GM03348 (cell line): ENCODE data around the gene FAM163B.
A peak's percentile ranks its signal among the peaks of the same experiment; 100 is the strongest.

Experiments used
- DNase-seq: peaks from one replicate; pipeline ENCODE4 v3.0.0; 2012; ENCODE audit warnings: low spot score

FAM163B gene

DNA sequence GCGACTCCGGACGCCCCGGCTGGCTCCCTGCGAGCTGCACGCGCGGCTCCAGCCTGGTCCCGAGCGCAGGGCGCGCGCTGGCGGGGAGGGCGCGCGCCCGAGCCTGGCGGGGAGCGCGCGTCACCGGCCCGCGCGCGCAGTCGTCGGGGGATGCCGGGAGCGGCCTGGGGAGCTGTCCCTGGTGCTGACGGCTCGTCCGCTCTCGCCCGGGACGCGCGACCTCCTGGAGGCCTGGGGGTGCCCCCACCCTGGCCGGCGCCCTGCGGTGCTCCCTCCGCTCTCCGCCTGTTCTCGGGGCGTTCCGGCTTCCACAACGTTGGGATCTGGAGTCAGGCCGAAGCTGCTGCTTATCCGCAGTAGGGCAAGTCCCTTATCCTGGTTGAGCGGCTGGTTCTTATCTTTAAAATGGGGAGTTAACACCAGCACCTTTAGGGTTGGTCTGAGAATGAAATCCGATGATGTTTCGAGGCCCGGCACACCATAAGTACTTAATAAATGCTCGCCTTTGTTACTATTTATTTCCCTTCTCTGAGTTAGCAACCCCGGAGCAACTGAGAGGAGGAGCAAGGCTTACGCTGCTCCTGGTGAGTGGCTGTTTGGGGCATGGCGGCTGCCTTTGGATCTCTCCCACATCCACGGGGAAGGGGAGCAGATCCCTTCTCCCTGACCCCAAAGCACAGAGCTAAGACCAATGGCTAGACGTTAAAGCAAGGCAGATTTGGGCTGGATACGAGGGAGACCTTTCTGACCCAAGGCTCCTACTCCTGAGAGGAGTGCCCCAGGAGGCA is at the start of gene FAM163B:
Gene FAM163B (minus strand): TSS at position 79 of the 788 bp plus-strand sequence. CDS start 29,166 bp downstream, outside the sequence.
- DNase-seq = peak; percentile 78

GRCh38 chr9:133657120-133657661 is 48.0 kb upstream of the FAM163B start:
- DNase-seq = no peak

GRCh38 chr9:133656211-133657119 is 47.3 kb upstream of the FAM163B start:
- DNase-seq = no peak

DNA sequence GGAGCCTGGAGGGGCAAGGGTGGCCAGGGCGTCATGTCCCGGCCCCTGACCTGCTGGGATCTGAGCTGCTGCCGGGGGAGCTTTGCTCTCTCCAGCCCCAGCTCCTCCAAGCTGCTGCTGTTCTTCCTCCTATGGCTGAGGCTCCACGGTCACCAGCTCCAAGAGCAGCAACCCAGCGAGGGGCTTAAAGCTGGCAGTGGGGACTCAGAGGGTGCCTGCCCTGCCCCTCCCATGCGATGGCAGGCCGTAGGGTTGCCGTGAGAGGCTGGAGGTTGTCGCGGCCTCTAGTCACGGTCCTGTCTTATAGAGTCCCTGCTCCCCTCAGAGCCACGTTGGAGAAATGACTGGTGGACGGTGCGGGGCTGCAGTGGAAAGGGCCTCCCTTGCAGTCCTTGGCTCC is 46.5 kb upstream of the FAM163B start:
- no peak for DNase-seq

DNA sequence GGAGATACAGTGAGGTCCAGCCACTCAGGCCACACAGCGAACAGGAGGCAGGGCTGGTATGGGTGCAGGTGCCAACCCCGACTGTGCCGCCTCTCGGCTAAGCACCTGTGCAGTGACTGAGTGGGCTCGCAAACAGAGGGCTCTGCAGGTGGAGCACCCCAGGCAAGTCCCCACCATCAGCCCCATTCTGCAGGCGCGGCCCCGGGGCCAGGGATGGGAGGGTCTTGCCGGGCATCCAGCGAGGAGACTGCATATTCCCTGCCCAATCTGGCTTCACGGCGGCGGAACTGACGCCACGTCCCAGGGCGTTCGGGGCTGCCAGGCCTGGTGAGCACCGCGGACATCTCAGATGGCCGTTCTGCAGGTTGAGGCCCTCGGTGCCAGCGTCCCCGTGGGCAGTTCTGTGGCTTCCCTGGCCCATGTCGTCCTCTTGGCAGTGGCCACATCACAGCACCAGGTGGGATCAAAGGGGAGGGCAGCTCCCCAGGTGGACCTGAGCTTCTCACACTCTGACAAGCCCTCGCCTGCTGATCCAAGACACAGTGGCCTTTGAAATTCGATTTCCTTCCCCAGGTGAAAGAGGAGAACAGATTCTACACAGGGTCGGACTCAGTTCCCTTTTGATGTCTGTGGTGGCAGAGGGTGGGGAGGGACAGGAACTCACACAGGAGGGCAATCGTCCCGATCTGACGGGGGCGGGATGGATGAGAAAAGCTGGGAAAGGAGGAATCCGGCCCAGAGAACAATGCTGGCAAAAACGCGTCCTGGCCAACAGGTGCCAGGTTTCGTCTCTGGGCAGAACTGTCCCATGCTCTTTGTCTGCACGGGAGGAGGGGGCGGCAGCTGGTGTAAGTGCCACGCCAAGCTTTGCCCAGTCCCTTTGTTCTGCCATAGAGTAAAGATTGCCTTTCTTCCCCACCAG is 45.8 kb upstream of the FAM163B start:
- no peak for DNase-seq

DNA sequence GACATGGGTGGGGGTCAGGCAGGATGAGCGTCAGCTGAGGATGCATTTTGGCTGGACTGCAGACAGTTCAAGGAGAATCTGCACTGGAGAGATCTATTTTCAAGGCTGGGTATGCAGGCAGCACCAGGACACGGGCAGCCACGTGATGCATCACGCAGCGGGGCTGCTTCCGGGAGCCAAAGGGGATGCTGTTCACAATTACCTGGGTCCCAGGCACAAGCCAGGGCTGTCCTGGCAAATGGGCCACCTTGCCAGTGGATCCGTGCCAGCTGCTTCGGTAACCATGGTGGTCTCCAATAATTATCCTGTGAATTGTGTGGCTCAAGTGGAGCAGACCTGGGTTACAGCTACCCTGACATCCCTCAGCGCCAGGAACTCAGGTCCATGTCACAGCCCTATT is 44.4 kb upstream of the FAM163B start:
- no peak for DNase-seq

GRCh38 chr9:133650026-133650425 is 40.8 kb upstream of the FAM163B start:
- DNase-seq = no peak

GRCh38 chr9:133649194-133649593 is 40.0 kb upstream of the FAM163B start:
- no peak for DNase-seq

DNA sequence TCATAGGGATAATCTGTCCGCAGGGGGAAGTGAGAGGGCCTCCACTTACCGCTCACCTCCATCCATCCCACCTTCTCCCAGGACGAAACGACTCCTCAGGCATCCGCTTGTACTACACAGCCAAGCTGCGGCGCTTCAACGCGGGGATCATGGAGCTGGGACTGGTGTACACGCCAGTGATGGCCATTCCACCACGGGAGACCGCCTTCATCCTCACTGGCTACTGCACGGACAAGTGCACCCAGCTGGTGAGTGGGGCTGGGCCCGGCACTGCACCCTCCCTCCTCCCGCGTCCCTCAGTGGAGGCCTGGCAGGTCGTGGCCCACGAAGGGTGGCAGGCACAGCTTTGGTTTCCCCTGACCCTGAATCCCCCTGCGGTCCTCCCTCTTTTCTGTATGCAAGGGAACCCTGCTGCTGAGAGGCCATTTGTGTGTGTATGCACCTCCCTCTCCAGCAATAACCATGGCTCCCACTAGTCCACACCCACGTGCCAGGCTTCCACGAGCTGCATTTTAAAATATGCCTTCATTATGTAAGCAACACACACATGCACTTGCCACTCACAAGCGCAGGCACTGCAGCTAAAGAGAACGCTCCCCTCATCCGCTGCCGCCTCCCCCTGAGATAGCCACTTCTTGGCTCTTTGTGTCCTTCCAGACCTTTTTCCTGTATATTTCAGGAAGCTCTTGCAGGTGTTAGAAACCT is 38.7 kb upstream of the FAM163B start:
- no peak for DNase-seq

DNA sequence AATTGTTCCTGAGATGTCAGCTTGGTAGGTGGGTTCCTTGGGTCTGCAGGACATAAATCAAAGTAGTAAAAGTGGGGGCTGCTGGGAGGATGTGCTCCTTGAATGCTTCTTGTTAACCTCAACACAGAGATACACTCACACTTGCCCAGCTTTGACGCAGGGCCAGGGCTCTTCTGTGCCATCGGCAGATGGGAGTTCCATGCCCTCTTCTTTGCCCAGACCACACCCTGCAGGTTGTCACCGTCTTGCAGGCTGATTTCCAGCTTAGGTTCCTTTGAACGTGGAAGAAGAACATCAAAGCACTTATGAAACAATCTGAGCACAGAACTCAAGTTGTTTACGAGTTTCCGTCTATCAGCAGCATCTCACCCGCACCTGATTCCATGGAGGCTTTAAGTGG is 38.0 kb upstream of the FAM163B start:
- no peak for DNase-seq

GRCh38 chr9:133645021-133645765 is 36.0 kb upstream of the FAM163B start:
- no peak for DNase-seq

DNA sequence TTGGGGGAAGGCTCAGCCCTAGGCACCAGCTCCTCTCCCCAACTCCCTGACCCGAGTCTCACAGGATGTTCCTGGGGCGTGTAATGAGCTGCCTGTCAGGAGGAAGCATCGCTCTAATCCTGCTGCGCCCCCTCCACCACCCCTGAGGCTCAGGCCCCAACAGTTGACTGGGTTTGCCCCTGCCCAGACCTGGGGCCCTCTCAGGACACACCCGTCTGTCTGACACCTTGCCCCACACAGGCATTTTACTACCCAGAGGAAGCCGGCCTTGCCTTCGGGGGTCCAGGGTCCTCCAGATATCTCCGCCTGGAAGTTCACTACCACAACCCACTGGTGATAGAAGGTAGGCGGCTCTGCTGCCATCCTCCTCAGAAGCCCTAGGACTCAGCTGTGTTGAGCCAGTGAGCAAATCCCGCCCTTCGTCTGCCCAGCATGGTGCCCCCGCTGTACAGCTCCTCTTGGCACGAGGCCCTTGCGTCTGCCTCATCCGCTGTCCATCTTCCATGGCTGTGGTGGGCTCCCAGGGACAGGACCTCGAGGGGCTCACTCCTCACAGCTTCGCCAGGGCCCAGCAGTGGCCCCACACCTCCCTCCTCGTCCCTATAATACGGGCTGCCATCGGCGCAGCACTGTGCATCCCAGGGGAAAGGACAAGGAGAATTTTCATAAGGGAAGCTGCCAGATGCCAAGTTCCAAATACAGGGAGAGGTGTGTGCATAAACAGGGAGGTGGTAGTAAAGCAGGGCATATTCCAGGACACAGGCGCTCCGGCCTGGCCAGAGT is 35.0 kb upstream of the FAM163B start:
- no peak for DNase-seq

DNA sequence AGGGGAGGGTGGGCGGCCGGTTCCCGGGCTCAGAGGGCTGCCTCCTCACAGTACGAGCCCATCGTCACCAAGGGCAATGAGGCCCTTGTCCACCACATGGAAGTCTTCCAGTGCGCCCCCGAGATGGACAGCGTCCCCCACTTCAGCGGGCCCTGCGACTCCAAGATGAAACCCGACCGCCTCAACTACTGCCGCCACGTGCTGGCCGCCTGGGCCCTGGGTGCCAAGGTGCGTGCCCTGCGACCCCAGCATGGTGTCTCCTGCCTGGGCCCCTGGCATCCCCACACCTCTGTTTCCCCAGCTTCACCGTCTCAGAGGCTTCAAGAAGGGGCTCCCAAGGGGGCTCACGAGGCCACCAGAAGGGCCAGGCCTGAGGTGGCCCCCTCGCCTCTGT is 34.2 kb upstream of the FAM163B start:
- no peak for DNase-seq

- DNase-seq = no peak
Observed at GRCh38 chr9:133642708-133643361, 33.6 kb upstream of the FAM163B start.

DNA sequence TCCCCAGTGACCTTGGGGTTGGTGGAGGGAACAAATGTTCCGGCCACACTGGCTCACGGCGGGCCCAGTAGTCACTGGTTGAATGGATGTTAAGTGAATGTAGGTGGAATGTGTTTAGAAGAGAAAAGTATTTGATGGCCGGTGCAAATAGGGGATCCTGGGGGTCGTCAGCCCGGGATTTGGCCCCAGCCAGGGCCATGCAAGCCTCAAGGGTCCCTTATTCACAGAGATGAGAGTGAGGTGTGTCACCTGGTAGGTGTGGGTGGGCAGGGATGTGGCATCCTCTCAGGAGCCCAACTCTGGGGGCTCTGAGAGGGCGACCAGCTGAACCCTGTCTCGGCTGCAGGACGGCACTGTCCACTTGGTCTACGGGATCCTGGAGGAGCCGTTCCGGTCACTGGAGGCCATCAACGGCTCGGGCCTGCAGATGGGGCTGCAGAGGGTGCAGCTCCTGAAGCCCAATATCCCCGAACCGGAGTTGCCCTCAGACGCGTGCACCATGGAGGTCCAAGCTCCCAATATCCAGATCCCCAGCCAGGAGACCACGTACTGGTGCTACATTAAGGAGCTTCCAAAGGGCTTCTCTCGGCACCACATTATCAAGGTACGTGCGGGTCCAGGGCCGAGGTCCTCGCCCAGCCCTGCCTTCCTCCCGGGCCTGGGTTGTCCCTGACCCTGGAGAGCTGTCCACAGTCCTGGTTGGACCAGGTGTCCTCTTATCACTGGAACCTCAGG is 32.8 kb upstream of the FAM163B start:
- no peak for DNase-seq

GRCh38 chr9:133641396-133641655 is 32.1 kb upstream of the FAM163B start:
- DNase-seq = no peak

- no peak for DNase-seq
Observed at GRCh38 chr9:133640580-133641395, 31.6 kb upstream of the FAM163B start.

DNA sequence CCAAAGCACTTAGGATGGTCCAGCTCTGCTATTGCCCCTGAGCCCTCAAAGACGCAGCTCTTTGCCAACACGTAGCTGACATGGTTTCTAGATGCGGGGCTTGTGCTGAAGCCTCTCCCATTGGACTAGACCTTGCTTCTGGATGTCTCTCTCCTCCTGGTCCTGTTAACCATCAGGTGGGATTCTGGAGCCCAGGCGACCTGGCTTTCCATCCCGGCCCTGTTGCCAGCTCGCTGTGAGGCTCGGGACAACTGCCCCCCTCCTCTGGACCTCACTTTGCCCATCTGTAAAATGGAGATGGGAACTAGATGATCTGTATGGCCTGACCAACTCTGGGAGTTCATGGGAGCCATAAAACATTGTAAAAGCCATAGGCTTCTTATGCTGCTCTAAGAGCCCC is 31.0 kb upstream of the FAM163B start:
- no peak for DNase-seq
